Stimulated activated CD4-positive, alpha-beta T cell treated with anti-CD3 and anti-CD28 coated beads, Interleukin-4, amount 100 ng/mL, for 4 hours (primary cell): Measurements from ENCODE around the gene ADAMTSL4.
A peak's percentile ranks its signal among the peaks of the same experiment; 100 is the strongest.

Source experiments
- DNase-seq, 2 experiments: peaks; one replicate each; pipeline ENCODE4 v3.0.0-alpha.2; 2020

The ADAMTSL4 gene

DNA sequence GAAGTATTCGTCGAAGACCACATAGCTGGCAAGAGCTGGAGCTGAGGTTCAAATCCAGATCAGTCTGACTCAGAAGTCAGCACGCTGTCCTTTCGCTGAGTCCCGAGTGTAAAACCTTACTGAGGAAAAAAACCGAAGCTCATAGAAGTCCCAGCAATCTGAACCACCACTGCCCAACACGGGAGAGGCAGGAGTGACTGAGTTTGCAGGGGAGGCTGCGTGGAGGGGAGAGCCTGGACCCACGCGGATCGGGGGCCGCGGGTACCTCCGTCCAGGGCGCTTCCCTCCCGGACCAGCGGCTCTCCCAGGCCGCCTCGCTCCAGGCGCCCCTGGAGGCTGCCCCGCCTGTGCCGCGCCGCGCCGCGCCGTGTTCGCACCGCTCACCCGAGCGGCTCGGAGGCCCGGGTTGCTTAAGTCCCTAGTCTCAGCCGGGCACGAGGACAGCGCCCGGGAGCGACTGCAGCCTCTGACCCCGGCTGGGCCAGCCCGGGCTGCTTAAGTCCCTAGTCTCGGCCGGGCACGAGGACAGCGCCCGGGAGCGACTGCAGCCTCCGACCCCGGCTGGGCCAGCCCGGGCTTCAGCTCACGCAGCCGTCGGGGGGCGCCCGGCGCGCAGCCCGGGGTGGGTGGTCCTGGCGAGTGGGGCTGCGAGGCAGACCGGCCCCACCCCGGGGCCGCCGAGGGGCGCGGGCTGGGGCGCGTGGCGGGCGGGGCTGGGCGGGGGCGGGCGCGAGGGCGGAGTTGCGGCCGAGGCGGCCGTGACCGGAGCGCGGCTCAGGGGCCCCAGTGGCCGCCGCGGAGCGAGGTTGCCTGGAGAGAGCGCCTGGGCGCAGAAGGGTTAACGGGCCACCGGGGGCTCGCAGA is at the start of gene ADAMTSL4:
ADAMTSL4 (plus strand) TSS at position 777 of the 864 bp plus-strand sequence. CDS start 2,881 bp downstream, outside the sequence.
- no peak for DNase-seq

- DNase-seq: no peak
These were observed 43.8 kb upstream of the ADAMTSL4 start for GRCh38 chr1:150505431-150505830.

DNA sequence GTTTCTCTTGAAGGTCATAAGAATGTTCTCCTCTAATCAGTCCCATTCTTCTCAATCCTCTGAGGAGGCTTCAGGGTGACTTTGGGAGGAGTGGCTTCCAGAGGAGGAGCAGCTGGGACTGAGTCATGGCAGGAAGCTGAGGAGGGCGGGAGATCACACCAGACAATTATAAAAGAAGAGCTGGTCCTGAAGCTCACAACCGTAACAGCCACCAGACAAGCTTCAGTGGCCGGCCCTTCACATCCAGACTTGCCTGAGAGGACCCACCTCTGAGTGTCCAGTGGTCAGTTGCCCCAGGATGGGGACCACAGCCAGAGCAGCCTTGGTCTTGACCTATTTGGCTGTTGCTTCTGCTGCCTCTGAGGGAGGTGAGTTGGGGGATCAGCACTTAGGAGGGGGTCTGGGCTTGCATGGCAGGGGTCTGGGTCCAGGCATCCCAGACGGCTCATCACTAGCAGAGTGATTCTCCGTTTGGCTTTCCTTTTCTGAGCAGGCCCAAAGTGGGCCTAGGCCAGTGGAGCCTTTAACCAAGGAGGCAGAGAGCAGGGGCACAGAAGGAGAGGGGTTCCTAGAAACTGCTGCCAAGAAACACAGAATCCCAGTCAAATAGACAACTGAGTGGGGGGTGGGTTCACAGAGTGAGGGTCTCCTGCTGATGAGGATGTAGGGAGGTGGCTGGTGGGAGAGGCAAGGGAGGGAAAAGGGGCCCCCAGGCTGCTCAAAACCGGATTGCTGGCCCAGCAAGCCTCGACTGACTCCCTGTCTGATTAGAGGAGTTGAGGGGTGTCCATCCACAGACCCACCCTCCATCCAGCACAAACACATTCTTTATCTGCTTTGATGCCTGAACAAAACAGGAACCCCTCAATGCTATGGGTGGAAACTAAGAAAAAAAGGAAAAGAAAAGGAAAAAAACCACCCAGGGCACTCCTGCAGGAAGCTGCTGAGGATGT is 41.0 kb upstream of the ADAMTSL4 start, which contains the start of gene ECM1:
ECM1 (plus strand) TSS at position 198 of the 953 bp plus-strand sequence; CDS start at position 299, 101 bp downstream.
- DNase-seq: no peak

GRCh38 chr1:150508982-150509381 is 40.2 kb upstream of the ADAMTSL4 start:
- no peak for DNase-seq

DNA sequence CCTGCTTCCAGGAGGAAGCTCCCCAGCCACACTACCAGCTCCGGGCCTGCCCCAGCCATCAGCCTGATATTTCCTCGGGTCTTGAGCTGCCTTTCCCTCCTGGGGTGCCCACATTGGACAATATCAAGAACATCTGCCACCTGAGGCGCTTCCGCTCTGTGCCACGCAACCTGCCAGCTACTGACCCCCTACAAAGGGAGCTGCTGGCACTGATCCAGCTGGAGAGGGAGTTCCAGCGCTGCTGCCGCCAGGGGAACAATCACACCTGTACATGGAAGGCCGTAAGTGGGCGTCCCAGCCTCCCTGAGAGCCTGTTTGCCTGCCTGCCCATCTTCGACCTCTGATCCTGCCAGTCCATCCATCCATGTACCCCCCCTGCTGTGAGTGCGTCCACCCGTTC is 37.7 kb upstream of the ADAMTSL4 start:
- DNase-seq: no peak

DNA sequence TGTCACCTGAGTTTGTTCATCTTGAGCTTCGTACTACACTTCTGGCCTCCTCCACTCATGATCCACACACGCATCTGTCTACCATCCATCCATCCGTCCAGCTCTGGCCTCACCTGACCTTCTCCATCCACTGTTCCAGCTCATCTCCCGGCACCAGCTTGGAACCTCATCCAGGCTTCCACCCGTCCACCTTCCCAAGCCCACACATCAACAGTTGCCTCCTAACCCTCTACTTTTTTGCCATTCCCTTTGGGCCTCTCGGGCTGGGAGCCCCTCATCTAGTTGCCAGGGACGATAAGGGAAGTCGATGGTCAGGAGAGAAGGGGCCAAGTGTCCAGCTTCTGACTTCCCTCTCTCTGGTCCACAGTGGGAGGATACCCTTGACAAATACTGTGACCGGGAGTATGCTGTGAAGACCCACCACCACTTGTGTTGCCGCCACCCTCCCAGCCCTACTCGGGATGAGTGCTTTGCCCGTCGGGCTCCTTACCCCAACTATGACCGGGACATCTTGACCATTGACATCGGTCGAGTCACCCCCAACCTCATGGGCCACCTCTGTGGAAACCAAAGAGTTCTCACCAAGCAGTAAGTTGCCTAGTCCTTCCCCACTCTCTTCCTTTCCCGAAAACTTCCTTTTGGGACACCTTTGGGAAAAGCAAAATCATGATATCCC is 37.1 kb upstream of the ADAMTSL4 start:
- DNase-seq: no peak

GRCh38 chr1:150512846-150513245 is 36.4 kb upstream of the ADAMTSL4 start:
- no peak for DNase-seq

- DNase-seq: no peak
These were observed 35.8 kb upstream of the ADAMTSL4 start for GRCh38 chr1:150513351-150513791.

DNA sequence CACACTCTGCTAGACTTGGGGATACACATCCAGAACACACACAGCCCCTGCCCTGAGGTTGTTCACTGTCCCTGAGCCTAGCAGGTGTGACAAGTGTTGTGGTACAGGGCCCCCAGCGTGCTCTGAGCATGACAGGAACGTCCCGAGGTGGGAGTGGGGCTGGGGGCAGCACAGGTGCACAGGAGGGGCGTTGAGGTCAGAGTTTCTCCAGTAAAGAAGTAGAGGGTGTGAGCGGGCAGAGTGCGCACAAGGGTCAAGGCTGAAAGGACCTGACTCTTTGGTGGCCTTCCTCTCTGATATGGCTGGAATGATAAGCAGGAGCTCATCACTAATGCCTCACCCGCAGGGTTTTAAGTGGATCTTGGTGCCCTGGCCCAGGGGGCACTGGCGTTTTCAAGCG is 34.9 kb upstream of the ADAMTSL4 start:
- no peak for DNase-seq

GRCh38 chr1:150514913-150515327 is 34.3 kb upstream of the ADAMTSL4 start:
- DNase-seq: no peak

- peak; percentile 88 to 89 for DNase-seq
These were observed 33.7 kb upstream of the ADAMTSL4 start, which contains the start of gene FALEC for GRCh38 chr1:150515328-150516049. Gene FALEC, plus strand, starts transcription at chr1:150515752.

- DNase-seq: no peak
These were observed 33.1 kb upstream of the ADAMTSL4 start for GRCh38 chr1:150516050-150516591.

GRCh38 chr1:150516616-150517015 is 32.6 kb upstream of the ADAMTSL4 start:
- no peak for DNase-seq

DNA sequence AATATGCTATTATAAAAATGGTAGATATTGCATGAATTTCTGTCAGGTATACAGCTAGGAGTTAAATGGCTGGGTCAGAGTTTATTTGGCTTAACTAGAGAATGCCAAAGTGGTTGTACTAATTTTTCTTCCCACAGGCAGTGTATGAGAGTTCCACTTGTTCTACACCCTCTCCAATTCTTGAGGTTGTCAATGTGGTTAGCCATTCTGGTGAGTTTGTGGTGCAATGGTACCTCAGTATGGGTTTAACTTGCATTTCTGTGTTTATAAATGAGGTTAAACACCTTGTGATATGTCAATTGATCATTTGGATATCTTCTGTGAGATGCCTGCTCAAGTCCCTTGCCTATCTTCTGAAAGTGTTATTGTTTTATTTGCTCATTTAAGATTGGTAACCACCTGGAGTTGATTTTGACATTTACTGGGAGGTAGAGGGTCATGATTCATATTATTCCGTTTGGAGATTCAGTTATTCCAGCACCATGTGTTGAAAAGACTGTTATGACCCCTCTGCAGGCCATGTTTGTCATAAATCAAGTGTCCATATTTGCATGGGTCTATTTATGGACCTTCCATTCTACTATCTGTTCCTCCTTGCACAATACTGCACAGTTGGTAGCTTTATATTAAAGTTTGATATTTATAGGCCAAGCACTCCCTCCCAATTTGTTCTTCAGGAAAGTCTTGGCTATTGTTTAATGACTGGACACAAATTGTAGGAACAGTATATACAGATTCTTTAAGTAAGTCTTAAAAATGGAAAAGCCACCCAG is 27.8 kb upstream of the ADAMTSL4 start:
- no peak for DNase-seq

GRCh38 chr1:150525348-150525747 is 23.9 kb upstream of the ADAMTSL4 start:
- no peak for DNase-seq

DNA sequence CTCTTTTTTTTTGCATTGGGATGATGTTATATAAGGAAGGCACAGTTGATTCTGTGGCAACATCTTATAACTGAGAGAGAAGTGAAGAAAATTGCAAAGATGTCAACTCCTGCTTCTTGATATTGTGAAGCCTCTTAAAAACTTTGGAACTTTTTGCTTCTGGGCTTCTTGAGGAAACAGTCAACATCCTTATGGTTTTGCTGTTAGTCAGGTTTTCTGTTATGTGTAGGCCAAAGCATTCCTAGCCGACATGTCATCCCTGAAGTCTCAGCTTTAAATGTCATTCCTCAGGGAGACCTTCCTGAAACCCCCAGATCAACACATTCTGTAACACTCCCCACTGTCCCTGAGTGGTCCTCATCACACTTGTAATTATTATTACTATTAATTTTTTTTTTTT is 21.0 kb upstream of the ADAMTSL4 start:
- no peak for DNase-seq

- DNase-seq: no peak
These were observed 20.2 kb upstream of the ADAMTSL4 start for GRCh38 chr1:150529017-150529416.

GRCh38 chr1:150530491-150531159 is 18.6 kb upstream of the ADAMTSL4 start:
- DNase-seq: no peak

DNA sequence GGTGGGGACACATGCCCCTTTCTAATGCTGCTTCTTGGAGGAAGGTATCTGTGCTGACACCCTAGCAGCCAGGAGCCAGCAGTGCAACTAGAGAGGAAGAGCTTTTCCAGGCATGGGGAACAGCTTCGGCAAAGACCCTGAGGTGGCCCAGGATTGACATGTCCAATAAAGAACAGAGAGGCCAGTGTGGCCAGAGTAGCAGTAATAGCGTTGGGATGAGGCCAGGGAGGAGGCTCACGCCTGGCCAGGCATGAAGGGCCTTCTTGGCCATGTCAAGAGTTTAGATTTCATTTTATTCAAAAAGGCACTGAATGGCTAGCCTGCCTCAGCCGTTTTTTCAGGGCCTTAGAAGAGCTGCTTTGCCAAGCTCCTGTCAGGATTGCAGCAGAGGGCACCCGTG is 16.3 kb upstream of the ADAMTSL4 start:
- no peak for DNase-seq

- no peak for DNase-seq
These were observed 15.2 kb upstream of the ADAMTSL4 start for GRCh38 chr1:150534002-150534401.
